NCI-H1048 (cell line): ENCODE data around the gene RPL32.
"Not testable (repeated sequence)": the region's sequence is repeated elsewhere in the genome, so short reads cannot be mapped to it uniquely, and the experiment has no call there.

Source experiments
- DNase-seq: peaks from one replicate; lab custom pipeline; 2025; lab: John Stamatoyannopoulos, UW

The RPL32 gene

GRCh38 chr3:12808587-12808986, 32.8 kb downstream of the RPL32 start:
- no peak for DNase-seq

DNA sequence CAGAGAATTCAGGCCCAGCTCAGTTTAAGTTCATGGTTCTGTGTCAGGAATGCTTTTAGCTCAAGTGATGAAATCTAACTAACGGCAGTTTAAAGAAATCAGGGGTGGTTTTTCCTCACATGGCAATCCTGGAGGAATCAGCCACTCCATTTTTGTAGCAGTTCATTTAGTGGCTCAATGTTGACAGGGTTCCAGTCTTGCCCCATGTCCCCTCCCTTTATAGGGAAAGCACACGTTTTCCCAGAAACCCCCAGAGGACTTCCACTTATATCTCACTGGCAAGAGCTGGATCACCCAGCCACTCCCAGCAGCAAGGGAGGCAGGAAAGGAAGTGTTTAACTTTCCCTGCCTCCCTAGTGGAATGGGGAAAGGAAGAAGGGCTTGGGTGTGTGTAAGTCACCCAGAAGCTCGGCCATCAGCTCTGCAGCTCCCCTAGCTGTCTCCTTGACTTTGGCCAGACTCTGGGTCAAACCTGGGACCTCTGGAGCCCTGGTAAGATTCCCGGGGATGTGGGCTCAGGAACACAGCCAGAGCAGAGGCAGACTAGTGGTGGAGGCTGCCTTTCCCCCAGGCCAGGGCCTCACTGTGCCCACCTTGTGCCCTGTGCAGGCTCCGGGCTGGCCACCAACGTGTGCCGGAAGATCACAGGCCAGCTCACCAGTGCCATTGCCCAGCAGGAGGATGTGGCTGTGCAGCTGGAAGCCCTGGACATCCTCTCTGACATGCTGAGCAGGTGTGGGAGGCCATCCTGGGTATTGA, 33.6 kb downstream of the RPL32 start:
- DNase-seq: no peak

GRCh38 chr3:12807066-12807465, 34.3 kb downstream of the RPL32 start:
- DNase-seq: no peak

- DNase-seq: no peak
These were observed 38.0 kb downstream of the RPL32 start for GRCh38 chr3:12803371-12803770.

DNA sequence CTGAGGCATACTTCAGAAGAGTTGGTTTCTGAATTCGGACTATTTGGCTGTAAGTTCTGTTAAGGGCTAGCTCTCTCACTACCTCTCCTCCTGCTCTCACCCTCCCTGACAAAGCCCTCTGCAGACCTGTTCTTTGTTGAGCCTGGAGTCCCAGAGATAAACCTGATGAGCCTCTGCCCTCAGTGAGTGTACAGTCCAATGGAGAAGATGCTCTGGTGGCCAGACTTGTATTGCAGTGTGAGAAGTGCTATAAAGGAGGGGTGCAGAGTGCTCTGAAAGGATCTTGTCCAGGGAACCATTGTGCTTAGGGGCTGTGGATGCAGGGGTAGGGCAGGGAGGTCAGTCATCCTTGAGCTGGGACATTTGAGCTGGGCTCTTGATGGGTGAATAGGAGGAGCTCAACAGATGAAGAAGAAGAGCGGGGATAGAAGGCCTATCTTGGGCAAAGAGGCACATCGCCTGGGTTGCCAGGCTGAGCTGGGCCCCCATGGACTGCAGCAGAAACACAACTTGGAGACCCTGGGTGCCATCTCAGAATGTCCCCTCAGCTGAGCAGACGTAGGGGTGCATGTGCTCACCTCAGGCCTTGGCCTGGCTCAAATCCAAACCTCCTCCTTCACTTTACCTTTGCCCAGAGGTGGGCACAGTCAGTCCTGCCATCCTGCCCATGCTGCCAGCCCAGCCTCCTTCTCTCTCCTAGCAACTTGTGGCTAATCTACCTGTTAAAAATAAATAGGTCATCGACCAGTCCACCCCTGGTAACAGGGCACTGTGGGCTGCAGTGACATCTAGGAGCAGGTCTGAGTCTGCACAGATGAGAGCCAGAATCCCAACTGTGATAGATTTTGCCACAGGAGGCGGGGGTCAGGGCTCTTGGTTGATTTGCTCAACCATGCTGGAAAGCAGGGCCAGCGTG, 41.6 kb downstream of the RPL32 start:
- no peak for DNase-seq

- no peak for DNase-seq
These were observed 42.7 kb downstream of the RPL32 start for GRCh38 chr3:12798559-12799179.

DNA sequence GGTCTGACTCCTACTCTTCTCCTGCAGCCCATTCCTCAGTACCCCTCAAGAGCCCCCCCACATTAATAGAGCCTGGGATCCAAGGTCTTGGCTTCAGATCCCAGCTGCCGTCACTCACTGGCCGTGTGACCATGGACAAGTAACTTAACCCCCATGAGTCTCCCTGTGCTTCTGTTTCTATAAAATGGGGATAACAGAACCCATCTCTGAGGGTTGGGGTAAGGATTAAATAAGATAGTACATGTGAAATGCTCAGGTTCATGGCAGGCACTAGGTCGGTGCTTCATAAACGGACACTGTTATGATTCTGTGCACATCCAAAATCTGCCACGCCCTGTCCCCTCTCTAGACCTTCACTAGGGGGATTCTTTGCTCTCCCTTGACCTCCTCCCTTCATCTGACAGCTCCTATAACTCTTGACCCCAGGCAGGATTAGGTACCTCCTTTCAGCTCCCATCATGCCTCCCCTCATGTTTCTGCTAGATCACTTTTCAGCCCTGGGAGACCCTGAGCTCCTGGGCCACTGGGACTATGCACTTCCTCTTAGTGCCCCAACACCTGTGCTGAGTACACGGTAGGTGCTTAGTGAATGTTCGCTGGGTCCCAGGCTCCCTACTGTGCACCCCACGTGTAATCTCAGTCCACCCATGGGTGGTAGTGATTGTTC, 43.3 kb downstream of the RPL32 start:
- DNase-seq: no peak

- no peak for DNase-seq
These were observed 44.1 kb downstream of the RPL32 start for GRCh38 chr3:12797124-12797891.

GRCh38 chr3:12796171-12797123, 44.9 kb downstream of the RPL32 start, which contains the start of gene CAND2:
TSS of gene CAND2 (plus strand) at chr3:12796680. CDS start at chr3:12796721, 41 bp downstream.
- DNase-seq: no peak

GRCh38 chr3:12793701-12794100, 47.7 kb downstream of the RPL32 start:
- no peak for DNase-seq

GRCh38 chr3:12791430-12791829, 49.9 kb downstream of the RPL32 start:
- no peak for DNase-seq

GRCh38 chr3:12787967-12788690, 53.2 kb downstream of the RPL32 start:
- not testable (repeated sequence) for DNase-seq

- not testable (repeated sequence) for DNase-seq
These were observed 54.0 kb downstream of the RPL32 start for GRCh38 chr3:12787346-12787745.

DNA sequence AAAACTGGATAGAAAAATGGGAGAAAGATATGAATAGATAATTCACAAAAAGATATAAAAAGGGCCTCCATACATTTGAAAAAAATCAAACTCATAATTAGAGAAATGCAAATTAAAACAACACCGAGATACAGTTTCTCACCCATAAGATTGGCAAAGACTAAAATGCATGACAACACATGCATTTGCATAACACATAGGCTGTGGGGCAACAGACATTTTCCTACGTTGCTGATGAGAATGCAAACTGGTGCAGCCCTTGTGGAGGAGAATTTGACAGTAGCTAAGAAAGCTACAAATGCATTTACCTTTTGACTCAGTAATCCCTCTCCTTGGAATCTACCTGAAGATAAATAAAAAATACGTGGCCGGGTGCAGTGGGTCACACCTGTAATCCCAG, 56.3 kb downstream of the RPL32 start:
- DNase-seq: peak; percentile 16
